Glutamatergic neuron (in vitro differentiated cells): Measurements from ENCODE around the gene HNRNPH2. TPM values are rescaled to one million over a fixed set of nuclear protein-coding genes. Genes with fewer than 3 reads are reported as not detected.

Experiments used
- DNase-seq: peaks from one replicate; pipeline ENCODE4 v3.0.0; 2022
- H3K27ac Mint-ChIP-seq: one replicate; pipeline ENCODE4 v1.8.0; 2020; ENCODE audit warnings: mild to moderate bottlenecking, mixed read lengths, inconsistent platforms; ENCODE audit not compliant: unreplicated experiment
- H3K27me3 Mint-ChIP-seq: one replicate; pipeline ENCODE4 v1.8.0; 2020; ENCODE audit warnings: mild to moderate bottlenecking, moderate library complexity, mixed read lengths, inconsistent platforms; ENCODE audit not compliant: unreplicated experiment
- H3K36me3 Mint-ChIP-seq: one replicate; pipeline ENCODE4 v1.8.0; 2020; ENCODE audit warnings: mild to moderate bottlenecking, mixed read lengths, inconsistent platforms; ENCODE audit not compliant: unreplicated experiment
- H3K4me1 Mint-ChIP-seq: one replicate; pipeline ENCODE4 v1.8.0; 2020; ENCODE audit warnings: mild to moderate bottlenecking, low read depth, mixed read lengths, inconsistent platforms; ENCODE audit not compliant: unreplicated experiment
- H3K4me3 Mint-ChIP-seq: one replicate; pipeline ENCODE4 v1.8.0; 2020; ENCODE audit warnings: mild to moderate bottlenecking, mixed read lengths, inconsistent platforms; ENCODE audit not compliant: unreplicated experiment
- H3K9me3 Mint-ChIP-seq: one replicate; pipeline ENCODE4 v1.8.0; 2020; ENCODE audit warnings: mild to moderate bottlenecking, moderate library complexity, mixed read lengths, inconsistent platforms; ENCODE audit not compliant: unreplicated experiment
- total RNA-seq: library from RNA; stranded (reverse); fragmentation: NEBNext Ultra II Directional; extraction: Animal tissue kit (Norgen Biotek cat#: 25700); gene quantifications from one replicate; pipeline ENCODE4 v1.2.1, GENCODE V29; 2021; ENCODE audit not compliant: unreplicated experiment
- TF ChIP-seq, protein P1 (sequence below): fragments of 200-600 bp; sonication (generic); IDR thresholded peaks from one replicate; pipeline ENCODE4 v1.5.0; 2021; ENCODE audit not compliant: partially characterized antibody, unreplicated experiment

Gene HNRNPH2
- total RNA-seq, 1 donor from 2014 or later = 67.7 TPM

DNA sequence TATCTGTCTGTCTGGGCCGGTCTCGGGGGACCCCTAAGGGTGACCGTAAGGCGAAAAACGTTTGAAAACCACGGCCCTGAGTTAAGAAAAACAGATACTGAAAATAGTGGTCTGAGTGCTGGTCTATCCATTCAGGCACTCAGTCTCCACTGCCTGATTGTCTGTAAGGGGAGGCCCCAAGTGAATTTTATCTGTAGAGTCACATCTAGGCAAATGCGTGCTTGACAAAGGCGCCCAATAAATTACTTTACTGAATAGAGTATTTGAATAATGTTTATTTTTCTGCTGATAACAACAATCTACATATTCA lies 465 bp downstream of the HNRNPH2 start:
- peaks cover 7% of the 10 kb centered on the region for H3K9me3 Mint-ChIP-seq
- peaks cover 7% of the 10 kb centered on the region for H3K4me1 Mint-ChIP-seq
- peak overlapping the region; percentile 98 for H3K27ac Mint-ChIP-seq
- peaks cover 7% of the 10 kb centered on the region for H3K27me3 Mint-ChIP-seq
- TF ChIP-seq, protein P1, sequence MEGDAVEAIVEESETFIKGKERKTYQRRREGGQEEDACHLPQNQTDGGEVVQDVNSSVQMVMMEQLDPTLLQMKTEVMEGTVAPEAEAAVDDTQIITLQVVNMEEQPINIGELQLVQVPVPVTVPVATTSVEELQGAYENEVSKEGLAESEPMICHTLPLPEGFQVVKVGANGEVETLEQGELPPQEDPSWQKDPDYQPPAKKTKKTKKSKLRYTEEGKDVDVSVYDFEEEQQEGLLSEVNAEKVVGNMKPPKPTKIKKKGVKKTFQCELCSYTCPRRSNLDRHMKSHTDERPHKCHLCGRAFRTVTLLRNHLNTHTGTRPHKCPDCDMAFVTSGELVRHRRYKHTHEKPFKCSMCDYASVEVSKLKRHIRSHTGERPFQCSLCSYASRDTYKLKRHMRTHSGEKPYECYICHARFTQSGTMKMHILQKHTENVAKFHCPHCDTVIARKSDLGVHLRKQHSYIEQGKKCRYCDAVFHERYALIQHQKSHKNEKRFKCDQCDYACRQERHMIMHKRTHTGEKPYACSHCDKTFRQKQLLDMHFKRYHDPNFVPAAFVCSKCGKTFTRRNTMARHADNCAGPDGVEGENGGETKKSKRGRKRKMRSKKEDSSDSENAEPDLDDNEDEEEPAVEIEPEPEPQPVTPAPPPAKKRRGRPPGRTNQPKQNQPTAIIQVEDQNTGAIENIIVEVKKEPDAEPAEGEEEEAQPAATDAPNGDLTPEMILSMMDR = peak; percentile 11
- no peaks in the 10 kb centered on the region for H3K36me3 Mint-ChIP-seq
- peak overlapping the region; percentile 95 for H3K4me3 Mint-ChIP-seq
- DNase-seq = no peak

DNA sequence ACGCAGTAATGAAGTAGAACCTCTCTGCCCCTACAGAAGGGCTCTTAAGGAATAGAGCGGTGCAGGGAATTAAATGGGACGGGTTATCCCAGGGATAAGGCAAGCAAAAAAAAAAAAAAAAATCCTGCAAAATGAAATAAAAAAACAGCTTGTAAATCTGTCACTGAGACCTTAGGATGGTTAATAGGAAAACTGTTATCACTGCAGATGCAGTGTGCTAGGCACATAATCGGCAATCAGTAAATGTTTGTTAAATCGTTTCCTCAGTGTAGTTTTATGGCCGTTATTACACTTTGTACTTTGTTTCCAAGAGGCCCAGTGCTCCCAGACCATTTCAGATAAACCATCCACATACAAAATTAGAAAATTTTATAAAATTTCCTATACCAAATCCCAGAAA lies 1.0 kb downstream of the HNRNPH2 start:
- Mint-ChIP-seq H3K9me3 (peaks cover 7% of the 10 kb centered on the region), H3K36me3 (no peaks in the 10 kb centered on the region), H3K4me1 (peaks cover 7% of the 10 kb centered on the region), H3K27ac (peak overlapping the region; percentile 98), H3K4me3 (peak overlapping the region; percentile 95), H3K27me3 (peaks cover 7% of the 10 kb centered on the region)
- DNase-seq = no peak
- TF ChIP-seq, protein P1 = no peak

DNA sequence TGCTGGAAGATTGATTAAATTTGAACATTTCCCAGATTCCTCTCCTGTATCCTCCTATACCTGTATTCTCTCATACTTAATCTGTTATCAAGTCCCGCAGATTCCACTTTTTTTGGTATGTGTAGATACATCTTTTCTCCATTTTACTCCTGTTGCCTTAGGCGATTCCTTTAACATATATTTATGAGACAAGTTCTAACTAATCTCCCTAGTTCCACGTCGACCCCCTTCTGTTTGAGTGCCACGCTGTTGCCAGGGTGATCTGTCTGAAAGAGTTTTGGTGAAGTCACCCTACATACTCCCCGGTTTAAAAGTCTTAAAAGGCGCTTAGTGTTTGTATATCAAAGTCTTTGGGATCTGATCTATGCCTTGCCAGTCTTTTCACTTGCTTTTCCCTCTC lies 2.4 kb downstream of the HNRNPH2 start:
- H3K9me3 Mint-ChIP-seq = peaks cover 7% of the 10 kb centered on the region
- H3K4me3 Mint-ChIP-seq = peak overlapping the region; percentile 76
- peaks cover 7% of the 10 kb centered on the region for H3K4me1 Mint-ChIP-seq
- TF ChIP-seq, protein P1 = no peak
- no peak overlapping the region for H3K27ac Mint-ChIP-seq
- peaks cover 7% of the 10 kb centered on the region for H3K27me3 Mint-ChIP-seq
- DNase-seq = no peak
- H3K36me3 Mint-ChIP-seq = no peaks in the 10 kb centered on the region

DNA sequence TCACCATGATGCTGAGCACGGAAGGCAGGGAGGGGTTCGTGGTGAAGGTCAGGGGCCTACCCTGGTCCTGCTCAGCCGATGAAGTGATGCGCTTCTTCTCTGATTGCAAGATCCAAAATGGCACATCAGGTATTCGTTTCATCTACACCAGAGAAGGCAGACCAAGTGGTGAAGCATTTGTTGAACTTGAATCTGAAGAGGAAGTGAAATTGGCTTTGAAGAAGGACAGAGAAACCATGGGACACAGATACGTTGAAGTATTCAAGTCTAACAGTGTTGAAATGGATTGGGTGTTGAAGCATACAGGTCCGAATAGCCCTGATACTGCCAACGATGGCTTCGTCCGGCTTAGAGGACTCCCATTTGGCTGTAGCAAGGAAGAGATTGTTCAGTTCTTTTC lies 4.0 kb downstream of the HNRNPH2 start:
- Mint-ChIP-seq H3K27ac (no peak overlapping the region), H3K36me3 (no peaks in the 10 kb centered on the region), H3K9me3 (peaks cover 7% of the 10 kb centered on the region), H3K4me3 (peak overlapping the region; percentile 30), H3K27me3 (peaks cover 7% of the 10 kb centered on the region), H3K4me1 (peaks cover 10% of the 10 kb centered on the region)
- DNase-seq = no peak
- TF ChIP-seq, protein P1 = no peak

DNA sequence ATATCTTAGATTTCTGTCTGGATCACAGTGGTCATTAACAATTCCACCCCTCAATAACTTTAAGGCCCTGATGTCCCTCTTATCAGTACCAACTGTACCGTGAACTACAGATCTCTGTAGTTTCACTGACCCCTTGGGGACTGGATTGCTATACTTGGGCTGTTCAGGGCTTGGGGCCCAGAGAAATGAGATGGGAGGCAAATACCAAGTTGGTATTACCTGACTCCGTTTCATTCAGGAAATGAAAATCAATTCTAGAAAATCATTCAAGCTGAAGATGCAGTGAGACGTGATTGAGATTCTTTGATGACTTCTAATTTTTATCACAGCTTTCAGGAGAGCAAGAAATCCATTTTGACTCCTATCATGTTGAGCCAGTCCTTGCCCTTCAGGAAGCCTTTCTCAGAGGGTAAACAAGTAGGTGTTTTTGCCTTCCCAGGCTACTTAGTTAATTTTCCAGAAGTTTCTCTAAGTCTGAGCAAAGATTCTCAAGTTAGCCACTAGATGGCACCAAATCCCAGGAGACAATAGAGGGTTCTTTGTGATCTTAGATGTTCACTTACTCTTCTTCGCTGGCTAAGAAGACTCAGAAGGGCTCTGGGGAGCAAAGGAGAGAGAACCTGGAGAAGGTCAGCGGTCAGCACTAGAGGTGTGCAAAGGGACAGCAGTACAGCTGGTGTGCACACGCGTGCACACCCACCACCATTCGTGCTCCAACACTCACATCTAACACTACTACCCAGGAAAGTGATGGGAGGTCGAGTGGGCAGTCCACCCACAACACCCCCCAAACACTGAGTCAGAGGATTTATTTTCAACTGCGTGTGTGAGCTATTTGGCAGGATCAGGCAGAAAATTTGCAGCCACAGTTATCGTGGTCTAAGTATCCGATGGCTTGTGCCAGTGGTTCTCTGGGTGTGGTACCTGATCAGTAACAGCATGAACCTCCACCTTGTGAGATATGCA lies 7.4 kb downstream of the HNRNPH2 start:
- Mint-ChIP-seq H3K9me3 (peaks cover 2% of the 10 kb centered on the region), H3K4me3 (peak overlapping the region; percentile 38), H3K36me3 (no peaks in the 10 kb centered on the region), H3K27ac (no peak overlapping the region), H3K27me3 (peaks cover 4% of the 10 kb centered on the region), H3K4me1 (peaks cover 9% of the 10 kb centered on the region)
- TF ChIP-seq, protein P1 = peak; percentile 66
- no peak for DNase-seq
